ENCODE measurements around the gene VILL. TPM values are rescaled to one million over a fixed set of nuclear protein-coding genes. Genes with fewer than 3 reads are reported as not detected.
A peak's percentile ranks its signal among the peaks of the same experiment; 100 is the strongest.

The VILL gene
- total and polyA plus RNA-seq, 2 donors (not counting 1 experiment from before 2014, with no cell fraction given): 2.0 to 9.4 TPM

- TF ChIP-seq, protein P1, sequence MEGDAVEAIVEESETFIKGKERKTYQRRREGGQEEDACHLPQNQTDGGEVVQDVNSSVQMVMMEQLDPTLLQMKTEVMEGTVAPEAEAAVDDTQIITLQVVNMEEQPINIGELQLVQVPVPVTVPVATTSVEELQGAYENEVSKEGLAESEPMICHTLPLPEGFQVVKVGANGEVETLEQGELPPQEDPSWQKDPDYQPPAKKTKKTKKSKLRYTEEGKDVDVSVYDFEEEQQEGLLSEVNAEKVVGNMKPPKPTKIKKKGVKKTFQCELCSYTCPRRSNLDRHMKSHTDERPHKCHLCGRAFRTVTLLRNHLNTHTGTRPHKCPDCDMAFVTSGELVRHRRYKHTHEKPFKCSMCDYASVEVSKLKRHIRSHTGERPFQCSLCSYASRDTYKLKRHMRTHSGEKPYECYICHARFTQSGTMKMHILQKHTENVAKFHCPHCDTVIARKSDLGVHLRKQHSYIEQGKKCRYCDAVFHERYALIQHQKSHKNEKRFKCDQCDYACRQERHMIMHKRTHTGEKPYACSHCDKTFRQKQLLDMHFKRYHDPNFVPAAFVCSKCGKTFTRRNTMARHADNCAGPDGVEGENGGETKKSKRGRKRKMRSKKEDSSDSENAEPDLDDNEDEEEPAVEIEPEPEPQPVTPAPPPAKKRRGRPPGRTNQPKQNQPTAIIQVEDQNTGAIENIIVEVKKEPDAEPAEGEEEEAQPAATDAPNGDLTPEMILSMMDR (conservative IDR thresholded peaks at IDR 0.05 in 1 of 2, IDR thresholded peaks at IDR 0.05 in 1 of 2; ENCODE audit: low read depth in 1 of 2, low read length in 2 of 2): no peak
- TF ChIP-seq EZH2 (IDR thresholded peaks at IDR 0.05; ENCODE audit: low read length, missing control alignments): no peak
- H2AFZ ChIP-seq (ENCODE audit: low read length): peak overlapping the region; percentile 18
- peaks cover 6% of the 10 kb centered on the region for H3K4me1 ChIP-seq (ENCODE audit: control insufficient read depth, extremely low read depth, insufficient read depth, low read length)
- H3K27me3 ChIP-seq (ENCODE audit: control insufficient read depth, insufficient read depth, low read length): no peaks in the 10 kb centered on the region
- peak overlapping the region; percentile 54 to 72 (median 55) for H3K4me3 ChIP-seq (replicated peaks in 1 of 4; ENCODE audit: control extremely low read depth in 1 of 4, insufficient read depth in 1 of 4, low read depth in 3 of 4, low read length in 4 of 4)
- H3K36me3 ChIP-seq (ENCODE audit: control insufficient read depth, insufficient read depth, low read length): no peaks in the 10 kb centered on the region
- peak overlapping the region; percentile 69 for H3K4me2 ChIP-seq (ENCODE audit: extremely low read depth, insufficient read depth, low read length)
- no peaks in the 10 kb centered on the region for H3K79me2 ChIP-seq (ENCODE audit: control insufficient read depth, insufficient read depth, low read length)
- peak overlapping the region; percentile 66 for H3K9ac ChIP-seq (ENCODE audit: insufficient read depth, low read length)
- no peak for DNase-seq (ENCODE audit: low read depth in 2 of 2)
- H4K20me1 ChIP-seq (ENCODE audit: control insufficient read depth, extremely low read depth, insufficient read depth, low read length): no peaks in the 10 kb centered on the region
- no peaks in the 10 kb centered on the region for H3K9me3 ChIP-seq (ENCODE audit: control insufficient read depth, insufficient read depth, low read depth, low read length)
- no peak overlapping the region for H3K27ac ChIP-seq (ENCODE audit: insufficient read depth, low read length)
Measured at GRCh38 chr3:38028621-38029361, 38.2 kb downstream of the VILL start.

DNA sequence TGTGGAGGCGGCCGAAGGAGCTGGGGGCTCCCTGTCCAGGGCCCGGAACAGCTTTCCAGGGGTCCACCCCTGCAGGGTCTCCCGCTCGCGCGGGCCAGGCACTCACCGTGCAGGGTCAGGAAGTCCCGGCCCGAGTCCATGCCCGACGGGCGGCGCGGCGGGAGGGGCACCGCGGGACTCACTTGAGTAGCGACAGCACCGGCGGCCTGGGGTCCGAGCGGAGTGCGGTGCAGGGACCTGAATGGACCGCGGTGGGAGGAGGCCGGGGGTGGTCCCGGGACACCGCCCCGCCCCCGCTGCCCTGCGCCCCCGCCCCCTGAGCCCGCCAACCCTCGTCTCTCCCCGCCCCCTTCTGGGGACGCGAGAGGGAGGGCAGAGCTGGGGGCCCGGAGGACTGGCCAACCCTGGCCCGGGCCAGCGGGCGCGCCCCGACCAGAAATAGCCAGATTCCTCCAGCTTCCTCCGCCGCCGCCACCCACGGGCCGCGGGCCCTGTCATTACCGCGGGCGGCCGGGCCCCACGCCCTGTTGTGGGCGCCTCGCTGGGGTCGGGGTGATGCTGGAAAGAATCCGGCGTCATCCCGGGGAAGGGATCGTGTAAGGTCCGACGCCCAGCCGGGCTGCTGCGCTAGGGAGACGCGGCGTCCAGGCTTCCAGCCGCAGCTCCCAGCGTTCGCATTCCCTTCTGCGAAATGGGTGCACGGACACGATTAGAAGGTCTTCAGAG is 39.0 kb downstream of the VILL start, which contains the start of gene PLCD1:
Gene PLCD1, minus strand, starts transcription at position 243 of the 726 bp plus-strand sequence. Its CDS starts 103 bp downstream, at position 140.
- H3K27ac ChIP-seq (ENCODE audit: insufficient read depth, low read length): peak within 1 kb of the TSS; percentile 51

More for the DNA sequence above, 39.0 kb downstream of the VILL start, which contains the start of gene PLCD1:
- Histone ChIP-seq H3K4me3 (replicated peaks in 1 of 4; ENCODE audit: control extremely low read depth in 1 of 4, insufficient read depth in 1 of 4, low read depth in 3 of 4, low read length in 4 of 4) (peak within 1 kb of the TSS; percentile 55 to 72 (median 62)), H3K9ac (ENCODE audit: insufficient read depth, low read length) (peak within 1 kb of the TSS; percentile 67), H4K20me1 (ENCODE audit: control insufficient read depth, extremely low read depth, insufficient read depth, low read length) (no peaks in the 10 kb centered on the region), H3K4me1 (ENCODE audit: control insufficient read depth, extremely low read depth, insufficient read depth, low read length) (peaks cover 6% of the 10 kb centered on the region), H3K27me3 (ENCODE audit: control insufficient read depth, insufficient read depth, low read length) (no peaks in the 10 kb centered on the region), H3K79me2 (ENCODE audit: control insufficient read depth, insufficient read depth, low read length) (no peaks in the 10 kb centered on the region), H3K36me3 (ENCODE audit: control insufficient read depth, insufficient read depth, low read length) (no peaks in the 10 kb centered on the region), H3K9me3 (ENCODE audit: control insufficient read depth, insufficient read depth, low read depth, low read length) (no peaks in the 10 kb centered on the region), H3K4me2 (ENCODE audit: extremely low read depth, insufficient read depth, low read length) (peak within 1 kb of the TSS; percentile 70), H2AFZ (ENCODE audit: low read length) (peak within 1 kb of the TSS; percentile 67)
- DNase-seq (ENCODE audit: low read depth in 2 of 2): peak; percentile 64 to 71
- TF ChIP-seq, protein P1 (conservative IDR thresholded peaks at IDR 0.05 in 1 of 2, IDR thresholded peaks at IDR 0.05 in 1 of 2; ENCODE audit: low read depth in 1 of 2, low read length in 2 of 2): no peak
- no peak for TF ChIP-seq EZH2 (IDR thresholded peaks at IDR 0.05; ENCODE audit: low read length, missing control alignments)

All from fibroblast of lung (primary cell).